HepG2 (cell line): Measurements from ENCODE around the gene GNG7. TPM values are rescaled to one million over a fixed set of nuclear protein-coding genes. Genes with fewer than 3 reads are reported as not detected.

Experiments used
- AGO1 ChIP-seq: fragments of 200-400 bp; formaldehyde crosslinking; IDR thresholded peaks from 2 replicates; pipeline ENCODE4 v1.6.1; 2017; ENCODE audit warnings: mild to moderate bottlenecking, low read depth, low read length, moderate library complexity; ENCODE audit not compliant: poor library complexity, severe bottlenecking
- GABPB1 ChIP-seq: IDR thresholded peaks from 2 replicates; pipeline ENCODE4 v1.6.1; 2016; ENCODE audit warnings: mild to moderate bottlenecking, missing genetic modification reagents, moderate library complexity, missing compliant biosample characterization
- HMG20A ChIP-seq: IDR thresholded peaks from 2 replicates; pipeline ENCODE4 v1.6.1; 2016; ENCODE audit warnings: borderline replicate concordance
- NR2F2 ChIP-seq: IDR thresholded peaks from 2 replicates; pipeline ENCODE4 v1.6.1; 2012; ENCODE audit warnings: low read depth, inconsistent platforms, borderline replicate concordance
- ONECUT2 ChIP-seq: sonication (generic); formaldehyde crosslinking; IDR thresholded peaks from 2 replicates; pipeline ENCODE4 v1.4.0; 2020; ENCODE audit warnings: missing genetic modification reagents
- TBX2 ChIP-seq: sonication (generic); formaldehyde crosslinking; IDR thresholded peaks from 2 replicates; pipeline ENCODE4 v1.5.0; 2020; ENCODE audit warnings: missing genetic modification reagents, mild to moderate bottlenecking, borderline replicate concordance
- XRCC5 ChIP-seq: fragments of 200-400 bp; formaldehyde crosslinking; optimal IDR thresholded peaks from 2 replicates; pipeline ENCODE3; 2017; ENCODE audit warnings: mild to moderate bottlenecking, low read length
- ZNF124 ChIP-seq: sonication (generic); formaldehyde crosslinking; IDR thresholded peaks from 2 replicates; pipeline ENCODE4 v1.4.0; 2020; ENCODE audit warnings: missing genetic modification reagents
- ZNF577 ChIP-seq: sonication (generic); formaldehyde crosslinking; IDR thresholded peaks from 2 replicates; pipeline ENCODE4 v1.4.0; 2020; ENCODE audit warnings: mild to moderate bottlenecking, low read depth, missing genetic modification reagents, borderline replicate concordance
- ZNF720 ChIP-seq: sonication (generic); formaldehyde crosslinking; IDR thresholded peaks from 2 replicates; pipeline ENCODE4 v1.4.0; 2020; ENCODE audit warnings: missing genetic modification reagents
- polyA plus RNA-seq, 8 experiments: library from polyadenylated mRNA; depleted of rRNA in 3 of 8; stranded (reverse) in 7 of 8; unstranded in 1 of 8; fragments of >200 nt; fragmentation: Illumina TruSeq in 4 of 8; extraction: Trizol in 4 of 8; gene quantifications; 2 replicates each; pipeline versions ENCODE4 v1.2.1 to v1.2.3, GENCODE V29; 2011 to 2016; ENCODE audit warnings: low read depth in 4 of 8, missing spikeins in 1 of 8, mixed read lengths in 1 of 8; ENCODE audit not compliant: insufficient read depth in 1 of 8
- total RNA-seq, 5 experiments: library from RNA; depleted of rRNA; stranded (reverse); fragments of >200 nt; fragmentation: Illumina TruSeq; extraction: Trizol; gene quantifications; 2 replicates each; pipeline ENCODE4 v1.2.3, GENCODE V29; 2016; ENCODE audit warnings: low read depth in 1 of 5
- TF ChIP-seq, protein P1 (sequence below): IDR thresholded peaks from 2 replicates; pipeline ENCODE4 v1.6.1; 2016; ENCODE audit warnings: low read depth, missing genetic modification reagents, missing compliant biosample characterization
- TF ChIP-seq, protein P2 (sequence below): sonication (generic); formaldehyde crosslinking; IDR thresholded peaks from 2 replicates; pipeline ENCODE4 v1.4.0; 2020; ENCODE audit warnings: missing genetic modification reagents, borderline replicate concordance
- TF ChIP-seq, protein P3 (sequence below): fragments of 450-650 bp; IDR thresholded peaks from 2 replicates; pipeline ENCODE4 v1.6.1; 2016
- TF ChIP-seq, protein P4 (sequence below): sonication (generic); formaldehyde crosslinking; IDR thresholded peaks from 2 replicates; pipeline ENCODE4 v1.4.0; 2020; ENCODE audit warnings: mild to moderate bottlenecking, missing genetic modification reagents

The GNG7 gene
- total and polyA plus RNA-seq, 2 of the 13 experiments (the other 11 are each of a cell fraction or from before 2014, with no cell fraction given): 1.4 to 3.3 TPM

DNA sequence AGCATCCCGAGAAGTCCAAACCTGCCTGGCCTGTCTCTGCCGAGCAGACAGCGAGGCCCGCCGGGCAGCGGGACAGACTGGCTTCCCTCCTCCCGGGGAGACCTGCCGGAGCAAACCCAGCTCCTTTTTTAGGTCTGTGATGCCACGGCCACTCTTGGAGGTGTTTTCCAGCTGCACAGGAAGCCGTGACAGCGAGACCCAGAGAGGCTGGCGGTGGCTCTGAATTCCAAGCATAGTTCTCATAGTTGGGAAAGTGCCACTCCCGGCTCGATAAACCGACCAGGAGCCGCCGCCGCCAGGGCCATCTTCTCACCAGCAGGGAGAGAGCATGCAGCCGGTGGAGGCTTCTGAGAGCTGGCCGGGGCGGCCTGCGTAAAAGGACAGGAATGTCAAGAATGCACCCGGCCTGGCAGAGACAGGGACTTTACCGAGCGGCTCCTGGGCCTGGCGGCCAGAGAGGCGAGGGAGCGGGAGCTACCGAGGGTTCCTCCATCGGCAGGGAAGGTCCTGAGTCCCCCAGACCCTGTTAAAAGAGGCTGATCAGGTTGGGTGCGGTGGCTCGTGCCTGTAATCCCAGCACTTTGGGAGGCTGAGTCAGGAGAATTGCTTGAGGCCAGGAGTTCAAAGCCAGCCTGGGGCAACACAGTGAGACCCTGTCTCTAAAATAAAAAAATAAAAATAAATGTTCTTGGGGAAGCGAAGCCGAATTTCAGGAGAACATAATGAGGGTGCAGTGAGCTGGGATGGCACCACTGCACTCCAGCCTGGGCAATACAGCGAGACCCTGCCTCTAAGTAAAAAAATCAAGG is 161.6 kb downstream of the GNG7 start (continued):
- TF ChIP-seq, protein P1, sequence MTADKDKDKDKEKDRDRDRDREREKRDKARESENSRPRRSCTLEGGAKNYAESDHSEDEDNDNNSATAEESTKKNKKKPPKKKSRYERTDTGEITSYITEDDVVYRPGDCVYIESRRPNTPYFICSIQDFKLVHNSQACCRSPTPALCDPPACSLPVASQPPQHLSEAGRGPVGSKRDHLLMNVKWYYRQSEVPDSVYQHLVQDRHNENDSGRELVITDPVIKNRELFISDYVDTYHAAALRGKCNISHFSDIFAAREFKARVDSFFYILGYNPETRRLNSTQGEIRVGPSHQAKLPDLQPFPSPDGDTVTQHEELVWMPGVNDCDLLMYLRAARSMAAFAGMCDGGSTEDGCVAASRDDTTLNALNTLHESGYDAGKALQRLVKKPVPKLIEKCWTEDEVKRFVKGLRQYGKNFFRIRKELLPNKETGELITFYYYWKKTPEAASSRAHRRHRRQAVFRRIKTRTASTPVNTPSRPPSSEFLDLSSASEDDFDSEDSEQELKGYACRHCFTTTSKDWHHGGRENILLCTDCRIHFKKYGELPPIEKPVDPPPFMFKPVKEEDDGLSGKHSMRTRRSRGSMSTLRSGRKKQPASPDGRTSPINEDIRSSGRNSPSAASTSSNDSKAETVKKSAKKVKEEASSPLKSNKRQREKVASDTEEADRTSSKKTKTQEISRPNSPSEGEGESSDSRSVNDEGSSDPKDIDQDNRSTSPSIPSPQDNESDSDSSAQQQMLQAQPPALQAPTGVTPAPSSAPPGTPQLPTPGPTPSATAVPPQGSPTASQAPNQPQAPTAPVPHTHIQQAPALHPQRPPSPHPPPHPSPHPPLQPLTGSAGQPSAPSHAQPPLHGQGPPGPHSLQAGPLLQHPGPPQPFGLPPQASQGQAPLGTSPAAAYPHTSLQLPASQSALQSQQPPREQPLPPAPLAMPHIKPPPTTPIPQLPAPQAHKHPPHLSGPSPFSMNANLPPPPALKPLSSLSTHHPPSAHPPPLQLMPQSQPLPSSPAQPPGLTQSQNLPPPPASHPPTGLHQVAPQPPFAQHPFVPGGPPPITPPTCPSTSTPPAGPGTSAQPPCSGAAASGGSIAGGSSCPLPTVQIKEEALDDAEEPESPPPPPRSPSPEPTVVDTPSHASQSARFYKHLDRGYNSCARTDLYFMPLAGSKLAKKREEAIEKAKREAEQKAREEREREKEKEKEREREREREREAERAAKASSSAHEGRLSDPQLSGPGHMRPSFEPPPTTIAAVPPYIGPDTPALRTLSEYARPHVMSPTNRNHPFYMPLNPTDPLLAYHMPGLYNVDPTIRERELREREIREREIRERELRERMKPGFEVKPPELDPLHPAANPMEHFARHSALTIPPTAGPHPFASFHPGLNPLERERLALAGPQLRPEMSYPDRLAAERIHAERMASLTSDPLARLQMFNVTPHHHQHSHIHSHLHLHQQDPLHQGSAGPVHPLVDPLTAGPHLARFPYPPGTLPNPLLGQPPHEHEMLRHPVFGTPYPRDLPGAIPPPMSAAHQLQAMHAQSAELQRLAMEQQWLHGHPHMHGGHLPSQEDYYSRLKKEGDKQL (CRISPR knock-in tag): peak; percentile 40; the same call in 1 of the 2 replicates
- TF ChIP-seq, protein P2, sequence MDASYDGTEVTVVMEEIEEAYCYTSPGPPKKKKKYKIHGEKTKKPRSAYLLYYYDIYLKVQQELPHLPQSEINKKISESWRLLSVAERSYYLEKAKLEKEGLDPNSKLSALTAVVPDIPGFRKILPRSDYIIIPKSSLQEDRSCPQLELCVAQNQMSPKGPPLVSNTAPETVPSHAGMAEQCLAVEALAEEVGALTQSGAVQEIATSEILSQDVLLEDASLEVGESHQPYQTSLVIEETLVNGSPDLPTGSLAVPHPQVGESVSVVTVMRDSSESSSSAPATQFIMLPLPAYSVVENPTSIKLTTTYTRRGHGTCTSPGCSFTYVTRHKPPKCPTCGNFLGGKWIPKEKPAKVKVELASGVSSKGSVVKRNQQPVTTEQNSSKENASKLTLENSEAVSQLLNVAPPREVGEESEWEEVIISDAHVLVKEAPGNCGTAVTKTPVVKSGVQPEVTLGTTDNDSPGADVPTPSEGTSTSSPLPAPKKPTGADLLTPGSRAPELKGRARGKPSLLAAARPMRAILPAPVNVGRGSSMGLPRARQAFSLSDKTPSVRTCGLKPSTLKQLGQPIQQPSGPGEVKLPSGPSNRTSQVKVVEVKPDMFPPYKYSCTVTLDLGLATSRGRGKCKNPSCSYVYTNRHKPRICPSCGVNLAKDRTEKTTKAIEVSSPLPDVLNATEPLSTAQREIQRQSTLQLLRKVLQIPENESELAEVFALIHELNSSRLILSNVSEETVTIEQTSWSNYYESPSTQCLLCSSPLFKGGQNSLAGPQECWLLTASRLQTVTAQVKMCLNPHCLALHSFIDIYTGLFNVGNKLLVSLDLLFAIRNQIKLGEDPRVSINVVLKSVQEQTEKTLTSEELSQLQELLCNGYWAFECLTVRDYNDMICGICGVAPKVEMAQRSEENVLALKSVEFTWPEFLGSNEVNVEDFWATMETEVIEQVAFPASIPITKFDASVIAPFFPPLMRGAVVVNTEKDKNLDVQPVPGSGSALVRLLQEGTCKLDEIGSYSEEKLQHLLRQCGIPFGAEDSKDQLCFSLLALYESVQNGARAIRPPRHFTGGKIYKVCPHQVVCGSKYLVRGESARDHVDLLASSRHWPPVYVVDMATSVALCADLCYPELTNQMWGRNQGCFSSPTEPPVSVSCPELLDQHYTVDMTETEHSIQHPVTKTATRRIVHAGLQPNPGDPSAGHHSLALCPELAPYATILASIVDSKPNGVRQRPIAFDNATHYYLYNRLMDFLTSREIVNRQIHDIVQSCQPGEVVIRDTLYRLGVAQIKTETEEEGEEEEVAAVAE: no peak
- TF ChIP-seq NR2F2 (peak; percentile 42; the same call in 1 of the 2 replicates), ONECUT2 (CRISPR knock-in tag) (peak; percentile 73; the same call in 1 of the 2 replicates), TBX2 (CRISPR knock-in tag) (peak; percentile 93), ZNF720 (CRISPR knock-in tag) (no peak), AGO1 (peak; percentile 45), HMG20A (CRISPR knock-in tag) (peak; percentile 81; the same call in 1 of the 2 replicates), GABPB1 (CRISPR knock-in tag) (peak; percentile 53), XRCC5 (peak; percentile 58), ZNF577 (CRISPR knock-in tag) (no peak), ZNF124 (CRISPR knock-in tag) (peak; percentile 36; the same call in 1 of the 2 replicates)
- TF ChIP-seq, protein P3, sequence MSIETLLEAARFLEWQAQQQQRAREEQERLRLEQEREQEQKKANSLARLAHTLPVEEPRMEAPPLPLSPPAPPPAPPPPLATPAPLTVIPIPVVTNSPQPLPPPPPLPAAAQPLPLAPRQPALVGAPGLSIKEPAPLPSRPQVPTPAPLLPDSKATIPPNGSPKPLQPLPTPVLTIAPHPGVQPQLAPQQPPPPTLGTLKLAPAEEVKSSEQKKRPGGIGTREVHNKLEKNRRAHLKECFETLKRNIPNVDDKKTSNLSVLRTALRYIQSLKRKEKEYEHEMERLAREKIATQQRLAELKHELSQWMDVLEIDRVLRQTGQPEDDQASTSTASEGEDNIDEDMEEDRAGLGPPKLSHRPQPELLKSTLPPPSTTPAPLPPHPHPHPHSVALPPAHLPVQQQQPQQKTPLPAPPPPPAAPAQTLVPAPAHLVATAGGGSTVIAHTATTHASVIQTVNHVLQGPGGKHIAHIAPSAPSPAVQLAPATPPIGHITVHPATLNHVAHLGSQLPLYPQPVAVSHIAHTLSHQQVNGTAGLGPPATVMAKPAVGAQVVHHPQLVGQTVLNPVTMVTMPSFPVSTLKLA: peak; percentile 43
- TF ChIP-seq, protein P4, sequence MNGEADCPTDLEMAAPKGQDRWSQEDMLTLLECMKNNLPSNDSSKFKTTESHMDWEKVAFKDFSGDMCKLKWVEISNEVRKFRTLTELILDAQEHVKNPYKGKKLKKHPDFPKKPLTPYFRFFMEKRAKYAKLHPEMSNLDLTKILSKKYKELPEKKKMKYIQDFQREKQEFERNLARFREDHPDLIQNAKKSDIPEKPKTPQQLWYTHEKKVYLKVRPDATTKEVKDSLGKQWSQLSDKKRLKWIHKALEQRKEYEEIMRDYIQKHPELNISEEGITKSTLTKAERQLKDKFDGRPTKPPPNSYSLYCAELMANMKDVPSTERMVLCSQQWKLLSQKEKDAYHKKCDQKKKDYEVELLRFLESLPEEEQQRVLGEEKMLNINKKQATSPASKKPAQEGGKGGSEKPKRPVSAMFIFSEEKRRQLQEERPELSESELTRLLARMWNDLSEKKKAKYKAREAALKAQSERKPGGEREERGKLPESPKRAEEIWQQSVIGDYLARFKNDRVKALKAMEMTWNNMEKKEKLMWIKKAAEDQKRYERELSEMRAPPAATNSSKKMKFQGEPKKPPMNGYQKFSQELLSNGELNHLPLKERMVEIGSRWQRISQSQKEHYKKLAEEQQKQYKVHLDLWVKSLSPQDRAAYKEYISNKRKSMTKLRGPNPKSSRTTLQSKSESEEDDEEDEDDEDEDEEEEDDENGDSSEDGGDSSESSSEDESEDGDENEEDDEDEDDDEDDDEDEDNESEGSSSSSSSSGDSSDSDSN (CRISPR knock-in tag): peak; percentile 95
